GM21737 (cell line): ENCODE data around the gene TNFSF13.

Experiments
- ATAC-seq: cut with Tn5 transposase; IDR thresholded peaks from one replicate; pipeline ENCODE4 v1.9.1; 2021; ENCODE audit warnings: mild to moderate bottlenecking, moderate library complexity; ENCODE audit not compliant: unreplicated experiment

TNFSF13 gene, protein sequence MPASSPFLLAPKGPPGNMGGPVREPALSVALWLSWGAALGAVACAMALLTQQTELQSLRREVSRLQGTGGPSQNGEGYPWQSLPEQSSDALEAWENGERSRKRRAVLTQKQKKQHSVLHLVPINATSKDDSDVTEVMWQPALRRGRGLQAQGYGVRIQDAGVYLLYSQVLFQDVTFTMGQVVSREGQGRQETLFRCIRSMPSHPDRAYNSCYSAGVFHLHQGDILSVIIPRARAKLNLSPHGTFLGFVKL

DNA sequence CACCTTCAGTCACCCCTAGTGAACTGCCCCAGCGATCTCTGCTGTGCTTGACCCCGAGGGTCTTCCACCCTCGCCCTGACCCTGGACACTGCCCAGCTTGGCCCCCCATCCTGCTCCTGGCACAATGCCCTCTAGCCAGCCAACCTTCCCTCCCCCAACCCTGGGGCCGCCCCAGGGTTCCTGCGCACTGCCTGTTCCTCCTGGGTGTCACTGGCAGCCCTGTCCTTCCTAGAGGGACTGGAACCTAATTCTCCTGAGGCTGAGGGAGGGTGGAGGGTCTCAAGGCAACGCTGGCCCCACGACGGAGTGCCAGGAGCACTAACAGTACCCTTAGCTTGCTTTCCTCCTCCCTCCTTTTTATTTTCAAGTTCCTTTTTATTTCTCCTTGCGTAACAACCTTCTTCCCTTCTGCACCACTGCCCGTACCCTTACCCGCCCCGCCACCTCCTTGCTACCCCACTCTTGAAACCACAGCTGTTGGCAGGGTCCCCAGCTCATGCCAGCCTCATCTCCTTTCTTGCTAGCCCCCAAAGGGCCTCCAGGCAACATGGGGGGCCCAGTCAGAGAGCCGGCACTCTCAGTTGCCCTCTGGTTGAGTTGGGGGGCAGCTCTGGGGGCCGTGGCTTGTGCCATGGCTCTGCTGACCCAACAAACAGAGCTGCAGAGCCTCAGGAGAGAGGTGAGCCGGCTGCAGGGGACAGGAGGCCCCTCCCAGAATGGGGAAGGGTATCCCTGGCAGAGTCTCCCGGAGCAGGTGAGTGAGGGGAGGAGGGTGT is at the start of gene TNFSF13:
Gene TNFSF13 (plus strand): TSS at position 207 of the 776 bp plus-strand sequence. CDS start 290 bp downstream, at position 497.
- no peak for ATAC-seq

GRCh38 chr17:7508846-7509245 is 49.7 kb upstream of the TNFSF13 start:
- no peak for ATAC-seq

- no peak for ATAC-seq
These were observed 48.6 kb upstream of the TNFSF13 start for GRCh38 chr17:7509937-7510336.

- no peak for ATAC-seq
These were observed 47.4 kb upstream of the TNFSF13 start for GRCh38 chr17:7511108-7511507.

DNA sequence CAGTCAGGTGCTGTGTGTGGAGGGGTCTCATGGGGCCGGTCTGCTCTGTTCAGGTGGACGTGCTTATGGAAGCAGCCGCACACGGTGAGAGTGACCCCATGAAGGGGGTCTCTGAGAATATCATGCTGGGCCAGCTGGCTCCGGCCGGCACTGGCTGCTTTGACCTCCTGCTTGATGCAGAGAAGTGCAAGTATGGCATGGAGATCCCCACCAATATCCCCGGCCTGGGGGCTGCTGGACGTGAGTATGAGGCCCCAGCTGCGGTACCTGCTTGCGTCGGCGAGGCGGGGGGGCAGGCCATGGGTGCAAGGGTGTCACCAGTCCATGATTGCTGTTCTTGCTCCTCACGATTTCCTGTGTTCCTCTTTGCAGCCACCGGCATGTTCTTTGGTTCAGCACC is 46.4 kb upstream of the TNFSF13 start:
- ATAC-seq: no peak

DNA sequence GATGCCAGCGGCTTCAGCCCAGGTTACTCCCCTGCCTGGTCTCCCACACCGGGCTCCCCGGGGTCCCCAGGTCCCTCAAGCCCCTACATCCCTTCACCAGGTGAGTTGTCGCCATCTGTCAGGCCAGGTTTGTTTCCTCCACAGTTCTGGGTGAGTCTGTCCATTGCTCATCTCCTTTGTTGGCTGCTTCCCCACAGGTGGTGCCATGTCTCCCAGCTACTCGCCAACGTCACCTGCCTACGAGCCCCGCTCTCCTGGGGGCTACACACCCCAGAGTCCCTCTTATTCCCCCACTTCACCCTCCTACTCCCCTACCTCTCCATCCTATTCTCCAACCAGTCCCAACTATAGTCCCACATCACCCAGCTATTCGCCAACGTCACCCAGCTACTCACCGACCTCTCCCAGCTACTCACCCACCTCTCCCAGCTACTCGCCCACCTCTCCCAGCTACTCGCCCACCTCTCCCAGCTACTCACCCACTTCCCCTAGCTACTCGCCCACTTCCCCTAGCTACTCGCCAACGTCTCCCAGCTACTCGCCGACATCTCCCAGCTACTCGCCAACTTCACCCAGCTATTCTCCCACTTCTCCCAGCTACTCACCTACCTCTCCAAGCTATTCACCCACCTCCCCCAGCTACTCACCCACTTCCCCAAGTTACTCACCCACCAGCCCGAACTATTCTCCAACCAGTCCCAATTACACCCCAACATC is 45.6 kb upstream of the TNFSF13 start:
- ATAC-seq: no peak

DNA sequence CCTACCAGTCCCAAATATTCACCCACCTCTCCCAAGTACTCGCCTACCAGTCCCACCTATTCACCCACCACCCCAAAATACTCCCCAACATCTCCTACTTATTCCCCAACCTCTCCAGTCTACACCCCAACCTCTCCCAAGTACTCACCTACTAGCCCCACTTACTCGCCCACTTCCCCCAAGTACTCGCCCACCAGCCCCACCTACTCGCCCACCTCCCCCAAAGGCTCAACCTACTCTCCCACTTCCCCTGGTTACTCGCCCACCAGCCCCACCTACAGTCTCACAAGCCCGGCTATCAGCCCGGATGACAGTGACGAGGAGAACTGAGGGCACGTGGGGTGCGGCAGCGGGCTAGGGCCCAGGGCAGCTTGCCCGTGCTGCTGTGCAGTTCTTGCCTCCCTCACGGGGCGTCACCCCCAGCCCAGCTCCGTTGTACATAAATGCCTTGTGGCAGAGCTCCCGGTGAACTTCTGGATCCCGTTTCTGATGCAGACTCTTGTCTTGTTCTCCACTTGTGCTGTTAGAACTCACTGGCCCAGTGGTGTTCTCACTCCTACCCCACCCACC is 44.6 kb upstream of the TNFSF13 start:
- ATAC-seq: no peak

DNA sequence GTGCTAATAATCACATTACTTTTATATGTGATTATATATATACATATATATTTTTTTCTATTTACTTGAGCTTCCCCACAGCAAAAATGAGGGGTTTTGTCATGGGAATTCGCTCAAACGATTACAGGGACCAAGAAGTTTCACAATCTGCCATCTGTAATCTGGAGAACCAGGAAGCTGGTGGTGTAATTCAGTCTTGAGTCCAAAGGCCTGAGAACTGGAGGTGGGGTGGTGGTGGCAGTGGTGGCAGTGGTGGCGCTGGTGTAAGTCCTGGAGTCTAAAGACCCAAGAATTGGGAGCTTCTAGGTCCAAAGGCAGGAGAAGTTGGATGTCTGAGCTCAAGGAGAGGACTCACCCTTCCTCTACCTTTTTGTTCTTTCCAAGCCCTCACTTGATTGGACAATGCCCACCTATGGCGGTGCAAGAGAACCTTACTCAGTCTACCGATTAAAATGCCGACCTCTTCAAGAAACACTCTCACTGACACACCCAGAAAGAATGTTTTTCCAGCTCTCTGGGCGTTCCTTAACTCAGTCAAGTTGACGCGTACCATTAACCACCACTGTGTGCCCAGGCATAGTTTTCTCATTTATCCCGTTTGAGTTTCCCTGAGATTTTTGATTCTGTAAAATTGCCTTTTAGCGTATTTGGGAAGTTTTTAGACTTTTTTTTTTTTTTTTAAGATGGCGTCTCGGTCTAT is 42.5 kb upstream of the TNFSF13 start:
- ATAC-seq: no peak

DNA sequence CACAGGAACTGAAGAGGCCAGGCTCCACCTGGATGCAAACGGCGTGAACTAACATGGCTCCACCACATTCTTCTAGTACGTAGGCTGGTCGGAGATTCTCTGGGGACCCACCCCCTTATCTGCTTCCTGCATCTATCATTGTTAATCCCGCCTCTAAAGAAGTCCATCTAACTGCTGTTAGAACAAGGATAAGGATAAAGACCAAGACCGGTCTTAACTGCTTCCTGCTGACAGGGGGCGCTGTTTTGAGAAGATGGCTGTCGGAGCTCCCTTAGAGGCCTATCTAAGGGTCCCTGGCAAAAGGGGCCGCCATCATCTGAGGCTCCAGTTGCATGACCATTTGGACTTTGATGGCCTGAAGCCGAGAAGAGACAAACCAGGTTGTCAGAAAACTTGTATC is 35.5 kb upstream of the TNFSF13 start:
- no peak for ATAC-seq

DNA sequence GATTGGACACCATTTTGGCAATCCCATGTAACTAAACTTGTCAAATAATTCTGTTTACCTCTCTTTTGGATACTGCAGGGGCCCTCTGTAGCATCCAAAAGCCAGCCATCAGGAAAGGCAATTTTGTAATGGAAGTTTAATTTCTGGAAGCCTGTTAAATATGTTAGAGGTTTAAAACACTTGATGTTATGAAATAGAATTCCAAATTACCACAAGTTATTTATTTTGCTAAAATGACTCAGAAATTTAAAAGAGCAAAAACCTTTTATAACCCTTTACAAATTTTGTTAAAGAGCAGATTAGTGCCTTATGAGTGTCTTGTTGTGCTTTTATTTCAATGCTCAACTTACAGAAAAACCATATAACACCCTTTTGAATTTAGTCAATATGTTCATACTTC is 29.7 kb upstream of the TNFSF13 start:
- no peak for ATAC-seq

GRCh38 chr17:7530023-7530900 is 28.3 kb upstream of the TNFSF13 start:
- ATAC-seq: no peak

GRCh38 chr17:7538050-7538449 is 20.5 kb upstream of the TNFSF13 start:
- no peak for ATAC-seq

DNA sequence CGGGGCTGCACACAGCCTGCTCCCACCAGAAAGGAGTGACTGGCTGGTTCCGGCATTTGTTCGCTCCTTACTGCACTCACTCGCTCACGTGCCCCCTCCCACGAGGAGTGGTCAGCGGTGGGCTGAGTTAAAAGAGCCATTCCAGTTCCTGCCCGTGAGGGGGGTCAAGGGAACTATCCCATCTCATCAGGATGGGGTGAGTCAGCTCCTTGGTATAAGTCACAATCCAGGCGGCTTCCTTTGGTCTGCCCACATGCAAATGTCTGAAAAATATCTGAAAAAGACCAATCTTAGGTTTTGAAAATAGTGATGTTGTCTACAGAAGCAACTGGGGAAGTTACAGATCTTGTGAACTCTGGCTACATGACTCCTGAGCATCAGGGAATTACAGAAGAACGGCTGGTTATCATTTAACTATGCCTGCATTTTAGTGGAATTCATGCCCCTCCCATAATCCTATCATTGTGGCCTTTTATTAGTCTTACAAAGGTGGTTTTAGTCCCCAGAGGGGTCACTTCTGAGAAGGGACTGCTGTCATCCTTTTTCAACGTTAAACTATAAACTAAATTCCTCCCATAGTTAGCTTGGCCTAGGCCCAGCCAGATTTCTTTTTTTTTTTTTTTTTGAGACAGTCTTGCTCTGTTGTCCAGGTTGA is 19.5 kb upstream of the TNFSF13 start:
- no peak for ATAC-seq

DNA sequence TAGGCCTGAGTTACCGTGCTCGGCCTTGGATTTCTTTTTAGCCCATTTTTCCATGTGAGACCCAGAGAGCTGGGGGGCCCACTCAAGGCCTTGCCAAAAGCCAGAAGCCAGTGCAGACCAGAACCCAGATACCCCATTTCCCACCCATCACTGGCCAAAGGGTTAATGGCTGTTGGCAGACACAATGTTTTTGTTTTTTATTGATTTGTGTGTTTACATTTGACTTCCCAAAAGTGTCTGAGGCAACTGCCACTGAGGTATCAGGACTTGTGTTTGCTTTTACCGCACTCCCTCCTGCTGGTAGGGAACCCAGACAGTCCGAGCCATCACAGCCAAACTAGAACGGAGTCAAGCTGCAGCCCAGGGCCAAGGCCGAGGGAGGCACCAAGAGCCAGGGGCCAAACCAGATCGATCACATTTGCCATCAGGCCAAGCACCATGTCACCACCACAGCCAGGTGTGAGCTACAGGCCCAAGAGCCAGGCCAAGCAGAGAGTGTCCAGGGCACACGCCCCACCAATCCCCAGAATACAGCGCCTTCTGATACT is 17.4 kb upstream of the TNFSF13 start:
- ATAC-seq: no peak

DNA sequence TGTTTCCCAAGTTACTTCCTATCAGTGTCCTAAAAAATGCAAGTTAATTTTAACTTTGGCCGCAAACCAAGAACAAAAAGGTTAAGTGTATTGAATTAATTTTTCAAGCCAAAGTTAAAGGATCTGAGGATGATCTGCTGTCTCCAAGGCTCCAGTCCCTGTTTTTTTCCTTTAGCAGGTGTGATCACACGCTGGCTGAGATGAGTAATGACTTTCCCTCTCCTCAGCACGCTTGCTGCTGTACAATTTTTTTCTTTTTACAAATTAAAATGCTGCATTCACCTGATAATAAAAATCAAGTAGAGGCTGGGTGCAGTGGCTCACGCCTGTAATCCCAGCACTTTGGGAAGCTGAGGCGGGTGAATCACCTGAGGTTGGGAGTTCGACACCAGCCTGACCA is 13.6 kb upstream of the TNFSF13 start:
- ATAC-seq: no peak

DNA sequence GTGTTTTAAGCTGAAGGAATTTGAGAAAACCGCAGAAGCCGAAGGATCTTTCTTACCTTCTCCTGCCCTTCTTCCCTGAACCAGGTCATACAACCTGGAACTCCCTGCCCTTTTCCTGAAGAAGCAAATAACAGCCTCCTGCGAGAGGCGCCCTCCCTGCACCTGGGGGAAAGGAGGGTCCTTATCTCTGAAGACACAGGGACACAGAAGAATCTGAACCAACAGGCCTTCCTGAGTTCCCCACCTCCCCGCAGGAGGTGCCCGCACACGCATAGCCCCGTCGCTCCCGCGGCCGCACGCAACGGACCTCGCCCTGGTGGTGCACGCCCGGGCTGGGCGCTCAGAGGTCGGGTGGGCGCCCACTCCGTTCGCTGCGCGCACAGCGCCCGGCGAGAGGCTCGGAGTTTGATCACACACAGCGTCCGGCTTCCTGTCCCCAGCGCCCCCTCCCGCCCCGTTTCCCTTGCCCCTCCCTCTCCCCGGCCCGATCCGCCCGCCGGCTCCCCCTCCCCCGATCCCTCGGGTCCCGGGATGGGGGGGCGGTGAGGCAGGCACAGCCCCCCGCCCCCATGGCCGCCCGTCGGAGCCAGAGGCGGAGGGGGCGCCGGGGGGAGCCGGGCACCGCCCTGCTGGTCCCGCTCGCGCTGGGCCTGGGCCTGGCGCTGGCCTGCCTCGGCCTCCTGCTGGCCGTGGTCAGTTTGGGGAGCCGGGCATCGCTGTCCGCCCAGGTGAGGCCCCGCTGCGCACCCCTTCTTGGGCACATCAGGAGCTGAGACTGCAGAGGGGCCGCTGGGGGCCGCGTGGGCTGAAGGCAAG is 9.8 kb upstream of the TNFSF13 start, which contains the start of gene TNFSF12:
Gene TNFSF12 (plus strand): TSS at position 474 of the 816 bp plus-strand sequence. CDS start 96 bp downstream, at position 570.
- no peak for ATAC-seq

GRCh38 chr17:7549401-7550055 is 9.0 kb upstream of the TNFSF13 start:
- no peak for ATAC-seq

DNA sequence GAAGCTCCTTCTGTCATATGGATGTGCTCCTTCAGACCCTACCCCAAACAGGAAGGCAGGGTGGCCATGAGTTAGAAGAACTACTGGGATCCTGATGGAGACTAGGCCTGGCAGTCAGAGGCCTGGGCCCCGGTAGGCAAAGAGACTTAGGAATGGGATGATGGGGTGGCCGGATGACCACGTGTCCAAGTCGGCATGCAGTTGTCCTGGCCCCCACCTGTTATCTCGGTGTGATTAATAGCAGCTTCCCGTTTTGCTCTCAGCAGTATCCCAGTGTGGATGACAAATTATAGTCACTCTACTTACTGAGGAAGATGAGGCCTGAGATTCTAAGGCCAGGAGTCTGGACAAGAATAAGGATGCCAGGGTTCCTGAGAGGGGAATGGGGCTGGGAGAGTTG is 8.2 kb upstream of the TNFSF13 start:
- ATAC-seq: no peak
